ENCODE measurements around the gene RIPK4.

RIPK4 gene

GRCh38 chr21:41691205-41692184, 75.4 kb downstream of the RIPK4 start:
- no peak for DNase-seq (ENCODE audit: low spot score)
